Measurements from ENCODE around the gene BST1. TPM values are rescaled to one million over a fixed set of nuclear protein-coding genes. Genes with fewer than 3 reads are reported as not detected.

The BST1 gene
- total RNA-seq, 1 donor from 2014 or later: 0.93 TPM

GRCh38 chr4:15681372-15682241 is 21.3 kb upstream of the BST1 start, which contains the start of gene FAM200B:
Gene FAM200B (plus strand): TSS chr4:15681827. CDS start chr4:15686978, 5,151 bp downstream.
- intact Hi-C loops (cut with micrococcal nuclease): loop anchor here (1.0 to 5.0 kb wide), 9 partner anchors 21 to 679 kb away; partner anchors contain the start of genes BST1, CPEB2, FBXL5 and TAPT1
- peak; percentile 97 for DNase-seq (ENCODE audit: low spot score)
- H3K27me3 Mint-ChIP-seq (ENCODE audit: insufficient read depth): no peaks in the 10 kb centered on the region
- peak within 1 kb of the TSS; percentile 97 for H3K4me3 Mint-ChIP-seq
- H3K36me3 Mint-ChIP-seq (ENCODE audit: low read depth): peaks cover 21% of the 10 kb centered on the region
- peak within 1 kb of the TSS; percentile 94 for H3K27ac Mint-ChIP-seq
- H3K9me3 Mint-ChIP-seq: no peaks in the 10 kb centered on the region
- H3K4me1 Mint-ChIP-seq (ENCODE audit: low read depth): peaks cover 45% of the 10 kb centered on the region

- H3K27me3 Mint-ChIP-seq (ENCODE audit: insufficient read depth): no peaks in the 10 kb centered on the region
- intact Hi-C loops (cut with micrococcal nuclease): loop anchor here (5.0 kb wide), 3 partner anchors 55 to 545 kb away; partner anchors contain the start of gene TAPT1
- peaks cover 41% of the 10 kb centered on the region for H3K4me1 Mint-ChIP-seq (ENCODE audit: low read depth)
- no peak for DNase-seq (ENCODE audit: low spot score)
- peak overlapping the region; percentile 94 for H3K27ac Mint-ChIP-seq
- H3K36me3 Mint-ChIP-seq (ENCODE audit: low read depth): peaks cover 24% of the 10 kb centered on the region
- no peaks in the 10 kb centered on the region for H3K9me3 Mint-ChIP-seq
- peak overlapping the region; percentile 97 for H3K4me3 Mint-ChIP-seq
These were observed 20.4 kb upstream of the BST1 start for GRCh38 chr4:15682242-15683142.

- no peak overlapping the region for H3K4me3 Mint-ChIP-seq
These were observed 19.7 kb upstream of the BST1 start for GRCh38 chr4:15683143-15683495.

GRCh38 chr4:15684498-15684897 is 18.4 kb upstream of the BST1 start:
- H3K27me3 Mint-ChIP-seq (ENCODE audit: insufficient read depth): no peaks in the 10 kb centered on the region
- peaks cover 30% of the 10 kb centered on the region for H3K4me1 Mint-ChIP-seq (ENCODE audit: low read depth)
- intact Hi-C loops (cut with micrococcal nuclease): loop anchor here (5.0 kb wide), 3 partner anchors 53 to 543 kb away; partner anchors contain the start of gene TAPT1
- no peak overlapping the region for H3K4me3 Mint-ChIP-seq
- no peak for DNase-seq (ENCODE audit: low spot score)
- H3K36me3 Mint-ChIP-seq (ENCODE audit: low read depth): peaks cover 27% of the 10 kb centered on the region
- no peak overlapping the region for H3K27ac Mint-ChIP-seq
- H3K9me3 Mint-ChIP-seq: no peaks in the 10 kb centered on the region

More at GRCh38 chr4:15683143-15683495, 19.7 kb upstream of the BST1 start:
- H3K27ac Mint-ChIP-seq: no peak overlapping the region
- H3K4me1 Mint-ChIP-seq (ENCODE audit: low read depth): peaks cover 37% of the 10 kb centered on the region
- no peaks in the 10 kb centered on the region for H3K9me3 Mint-ChIP-seq
- no peaks in the 10 kb centered on the region for H3K27me3 Mint-ChIP-seq (ENCODE audit: insufficient read depth)
- intact Hi-C loops (cut with micrococcal nuclease): loop anchor here (5.0 kb wide), 3 partner anchors 54 to 544 kb away; partner anchors contain the start of gene TAPT1
- no peak for DNase-seq (ENCODE audit: low spot score)
- H3K36me3 Mint-ChIP-seq (ENCODE audit: low read depth): peaks cover 26% of the 10 kb centered on the region

GRCh38 chr4:15688051-15688450 is 14.8 kb upstream of the BST1 start:
- intact Hi-C loops (cut with micrococcal nuclease): no loop called here
- H3K9me3 Mint-ChIP-seq: no peaks in the 10 kb centered on the region
- H3K4me3 Mint-ChIP-seq: no peak overlapping the region

GRCh38 chr4:15689540-15689939 is 13.3 kb upstream of the BST1 start:
- DNase-seq (ENCODE audit: low spot score): no peak
- intact Hi-C loops (cut with micrococcal nuclease): no loop called here
- Mint-ChIP-seq H3K27me3 (ENCODE audit: insufficient read depth) (peaks cover 1% of the 10 kb centered on the region), H3K9me3 (no peaks in the 10 kb centered on the region), H3K27ac (no peak overlapping the region), H3K4me1 (ENCODE audit: low read depth) (no peaks in the 10 kb centered on the region), H3K36me3 (ENCODE audit: low read depth) (peaks cover 17% of the 10 kb centered on the region), H3K4me3 (no peak overlapping the region)

More at GRCh38 chr4:15688051-15688450, 14.8 kb upstream of the BST1 start:
- H3K4me1 Mint-ChIP-seq (ENCODE audit: low read depth): peaks cover 9% of the 10 kb centered on the region
- DNase-seq (ENCODE audit: low spot score): no peak
- peaks cover 21% of the 10 kb centered on the region for H3K36me3 Mint-ChIP-seq (ENCODE audit: low read depth)
- H3K27me3 Mint-ChIP-seq (ENCODE audit: insufficient read depth): peaks cover 1% of the 10 kb centered on the region
- no peak overlapping the region for H3K27ac Mint-ChIP-seq

GRCh38 chr4:15690020-15690809 is 12.7 kb upstream of the BST1 start:
- H3K27me3 Mint-ChIP-seq (ENCODE audit: insufficient read depth): peaks cover 1% of the 10 kb centered on the region
- intact Hi-C loops (cut with micrococcal nuclease): no loop called here
- no peak for DNase-seq (ENCODE audit: low spot score)
- H3K36me3 Mint-ChIP-seq (ENCODE audit: low read depth): peaks cover 13% of the 10 kb centered on the region
- no peaks in the 10 kb centered on the region for H3K4me1 Mint-ChIP-seq (ENCODE audit: low read depth)
- no peaks in the 10 kb centered on the region for H3K9me3 Mint-ChIP-seq
- H3K27ac Mint-ChIP-seq: no peak overlapping the region
- no peak overlapping the region for H3K4me3 Mint-ChIP-seq

DNA sequence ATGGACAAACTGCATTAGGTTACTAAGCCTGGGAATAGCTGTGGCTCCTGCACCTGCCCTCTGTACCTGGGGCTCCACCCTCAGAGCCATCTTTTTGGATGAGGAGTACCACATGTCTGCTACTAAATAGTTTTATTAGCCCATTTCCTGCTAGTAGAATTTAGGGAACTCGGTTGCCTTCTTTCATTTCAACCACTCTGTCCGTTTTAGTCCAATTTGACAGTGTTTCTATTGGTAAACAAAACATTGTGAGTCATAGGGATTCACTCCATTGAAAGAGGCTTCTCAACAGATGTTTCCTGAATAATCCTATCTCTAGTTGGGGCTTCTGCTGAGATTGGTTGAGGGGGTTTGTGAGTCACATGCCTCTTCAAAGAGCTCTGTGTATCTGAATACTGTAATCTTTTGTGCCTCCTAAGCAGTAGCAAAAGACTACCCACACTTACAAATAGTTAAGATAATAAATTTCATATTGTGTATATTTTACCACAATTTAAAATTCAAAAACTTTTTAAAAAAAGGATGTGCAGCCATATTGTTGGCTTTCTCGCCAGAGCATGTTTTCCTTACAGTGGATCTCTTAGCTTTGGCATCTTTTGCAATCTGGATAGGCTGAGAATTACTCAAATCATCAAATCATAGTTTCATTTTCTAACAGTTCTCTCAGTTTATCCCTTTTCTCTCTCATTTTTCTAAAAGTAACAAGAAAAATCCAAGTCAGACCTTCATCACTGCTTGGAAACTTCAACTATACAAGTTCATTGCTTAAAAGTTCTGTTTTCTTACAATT is 11.3 kb upstream of the BST1 start:
- no peak overlapping the region for H3K4me3 Mint-ChIP-seq
- no peaks in the 10 kb centered on the region for H3K4me1 Mint-ChIP-seq (ENCODE audit: low read depth)
- H3K9me3 Mint-ChIP-seq: no peaks in the 10 kb centered on the region
- H3K27me3 Mint-ChIP-seq (ENCODE audit: insufficient read depth): peaks cover 1% of the 10 kb centered on the region
- H3K27ac Mint-ChIP-seq: no peak overlapping the region
- H3K36me3 Mint-ChIP-seq (ENCODE audit: low read depth): peaks cover 8% of the 10 kb centered on the region
- intact Hi-C loops (cut with micrococcal nuclease): no loop called here
- DNase-seq (ENCODE audit: low spot score): no peak

DNA sequence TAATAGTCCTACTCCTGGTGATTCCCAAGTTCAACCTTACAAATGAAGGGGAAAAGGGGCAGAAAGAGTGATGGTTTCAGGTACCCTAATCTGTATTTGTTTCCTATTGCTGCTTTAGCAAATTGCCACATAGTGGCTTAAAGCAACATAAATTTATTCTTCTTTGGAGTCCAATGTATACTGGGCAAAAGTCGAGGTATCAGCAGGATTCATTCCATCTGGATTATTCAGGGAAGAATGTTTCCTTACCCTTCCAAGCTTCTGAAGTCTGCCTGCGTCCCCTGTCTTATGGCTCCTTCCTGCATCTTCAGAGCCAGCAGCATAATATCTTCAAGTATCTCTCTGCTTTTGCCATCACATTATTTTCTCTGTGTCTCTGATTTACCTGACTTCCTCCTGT is 10.3 kb upstream of the BST1 start:
- intact Hi-C loops (cut with micrococcal nuclease): no loop called here
- H3K27ac Mint-ChIP-seq: no peak overlapping the region
- no peak overlapping the region for H3K4me3 Mint-ChIP-seq

GRCh38 chr4:15694431-15694830 is 8.4 kb upstream of the BST1 start:
- DNase-seq (ENCODE audit: low spot score): no peak
- H3K4me3 Mint-ChIP-seq: no peak overlapping the region
- intact Hi-C loops (cut with micrococcal nuclease): no loop called here

More for the DNA sequence above, 10.3 kb upstream of the BST1 start:
- Mint-ChIP-seq H3K36me3 (ENCODE audit: low read depth) (peaks cover 4% of the 10 kb centered on the region), H3K27me3 (ENCODE audit: insufficient read depth) (peaks cover 1% of the 10 kb centered on the region), H3K4me1 (ENCODE audit: low read depth) (peaks cover 6% of the 10 kb centered on the region), H3K9me3 (no peaks in the 10 kb centered on the region)
- DNase-seq (ENCODE audit: low spot score): no peak

GRCh38 chr4:15695240-15695699 is 7.6 kb upstream of the BST1 start:
- intact Hi-C loops (cut with micrococcal nuclease): no loop called here
- Mint-ChIP-seq H3K36me3 (ENCODE audit: low read depth) (no peaks in the 10 kb centered on the region), H3K27ac (no peak overlapping the region), H3K4me3 (no peak overlapping the region), H3K4me1 (ENCODE audit: low read depth) (peaks cover 6% of the 10 kb centered on the region), H3K27me3 (ENCODE audit: insufficient read depth) (peaks cover 17% of the 10 kb centered on the region), H3K9me3 (no peaks in the 10 kb centered on the region)
- no peak for DNase-seq (ENCODE audit: low spot score)

More at GRCh38 chr4:15694431-15694830, 8.4 kb upstream of the BST1 start:
- Mint-ChIP-seq H3K4me1 (ENCODE audit: low read depth) (peaks cover 6% of the 10 kb centered on the region), H3K9me3 (no peaks in the 10 kb centered on the region), H3K27me3 (ENCODE audit: insufficient read depth) (peaks cover 11% of the 10 kb centered on the region), H3K36me3 (ENCODE audit: low read depth) (no peaks in the 10 kb centered on the region), H3K27ac (no peak overlapping the region)

Measured in activated T-helper 1 cell treated with anti-CD3 and anti-CD28 coated beads, Interleukin-12 subunit alpha, Interleukin-12 subunit beta, Interleukin-2, Interleukin-4 antibody, amounts not matched to agents 30 ng/mL and 10 ng/mL and 1 ng/mL, durations not matched to agents 14 hours and 24 hours and 36 hours (primary cell).